GM23338 (cell line): Measurements from ENCODE around the gene SYNPR.

ENCODE experiments used
- CREB1 ChIP-seq: fragments of 250-450 bp; sonication (Bioruptor Pico); IDR thresholded peaks from 2 replicates; pipeline ENCODE4 v1.5.0; 2020; ENCODE audit warnings: low read depth, mild to moderate bottlenecking, moderate library complexity
- CTCF ChIP-seq, 2 experiments: fragments of 200-600 bp in 1 of 2; sonication (generic) in 1 of 2; conservative IDR thresholded peaks; 2 replicates each; pipeline versions ENCODE4 v1.5.1 to v1.6.1; 2016 to 2017; ENCODE audit warnings: antibody characterized with exemption in 2 of 2, low read depth in 2 of 2, mild to moderate bottlenecking in 2 of 2, moderate library complexity in 1 of 2
- EZH2 ChIP-seq: fragments of 200-600 bp; sonication (generic); IDR thresholded peaks from one replicate; pipeline ENCODE4 v1.8.0; 2017; ENCODE audit warnings: antibody characterized with exemption, mild to moderate bottlenecking, low read depth; ENCODE audit not compliant: unreplicated experiment
- EZH2phosphoT487 ChIP-seq: fragments of 200-600 bp; sonication (generic); IDR thresholded peaks from one replicate; pipeline ENCODE4 v1.8.1; 2018; ENCODE audit warnings: antibody characterized with exemption; ENCODE audit not compliant: unreplicated experiment
- JUNB ChIP-seq: IDR thresholded peaks from one replicate; pipeline ENCODE4 v1.6.1; 2016; ENCODE audit warnings: antibody characterized with exemption; ENCODE audit not compliant: unreplicated experiment
- NANOG ChIP-seq: IDR thresholded peaks from 2 replicates; pipeline ENCODE4 v1.6.1; 2016; ENCODE audit warnings: antibody characterized with exemption, borderline replicate concordance
- POLR2AphosphoS5 ChIP-seq: IDR thresholded peaks from 2 replicates; pipeline ENCODE4 v1.6.1; 2016; ENCODE audit warnings: antibody characterized with exemption, low read depth
- STAT1 ChIP-seq: IDR thresholded peaks from one replicate; pipeline ENCODE4 v1.6.1; 2016; ENCODE audit warnings: antibody characterized with exemption; ENCODE audit not compliant: unreplicated experiment
- ZNF114 ChIP-seq: fragments of 250-450 bp; sonication (Bioruptor Pico); IDR thresholded peaks from 2 replicates; pipeline ENCODE4 v1.5.0; 2020; ENCODE audit warnings: mild to moderate bottlenecking, moderate library complexity
- ZNF462 ChIP-seq: fragments of 250-450 bp; sonication (Bioruptor Pico); IDR thresholded peaks from 2 replicates; pipeline ENCODE4 v1.5.0; 2020; ENCODE audit warnings: mild to moderate bottlenecking, moderate library complexity
- TF ChIP-seq, protein P1 (sequence below): IDR thresholded peaks from one replicate; pipeline ENCODE4 v1.6.1; 2018; ENCODE audit warnings: antibody characterized with exemption; ENCODE audit not compliant: unreplicated experiment

GRCh38 chr3:63294332-63294731 is 16.2 kb downstream of the SYNPR start:
- TF ChIP-seq CTCF (conservative IDR thresholded peaks at IDR 0.05; ENCODE audit: low read depth in 2 of 2), result no peak
- no peak for TF ChIP-seq EZH2phosphoT487
- TF ChIP-seq, protein P1, sequence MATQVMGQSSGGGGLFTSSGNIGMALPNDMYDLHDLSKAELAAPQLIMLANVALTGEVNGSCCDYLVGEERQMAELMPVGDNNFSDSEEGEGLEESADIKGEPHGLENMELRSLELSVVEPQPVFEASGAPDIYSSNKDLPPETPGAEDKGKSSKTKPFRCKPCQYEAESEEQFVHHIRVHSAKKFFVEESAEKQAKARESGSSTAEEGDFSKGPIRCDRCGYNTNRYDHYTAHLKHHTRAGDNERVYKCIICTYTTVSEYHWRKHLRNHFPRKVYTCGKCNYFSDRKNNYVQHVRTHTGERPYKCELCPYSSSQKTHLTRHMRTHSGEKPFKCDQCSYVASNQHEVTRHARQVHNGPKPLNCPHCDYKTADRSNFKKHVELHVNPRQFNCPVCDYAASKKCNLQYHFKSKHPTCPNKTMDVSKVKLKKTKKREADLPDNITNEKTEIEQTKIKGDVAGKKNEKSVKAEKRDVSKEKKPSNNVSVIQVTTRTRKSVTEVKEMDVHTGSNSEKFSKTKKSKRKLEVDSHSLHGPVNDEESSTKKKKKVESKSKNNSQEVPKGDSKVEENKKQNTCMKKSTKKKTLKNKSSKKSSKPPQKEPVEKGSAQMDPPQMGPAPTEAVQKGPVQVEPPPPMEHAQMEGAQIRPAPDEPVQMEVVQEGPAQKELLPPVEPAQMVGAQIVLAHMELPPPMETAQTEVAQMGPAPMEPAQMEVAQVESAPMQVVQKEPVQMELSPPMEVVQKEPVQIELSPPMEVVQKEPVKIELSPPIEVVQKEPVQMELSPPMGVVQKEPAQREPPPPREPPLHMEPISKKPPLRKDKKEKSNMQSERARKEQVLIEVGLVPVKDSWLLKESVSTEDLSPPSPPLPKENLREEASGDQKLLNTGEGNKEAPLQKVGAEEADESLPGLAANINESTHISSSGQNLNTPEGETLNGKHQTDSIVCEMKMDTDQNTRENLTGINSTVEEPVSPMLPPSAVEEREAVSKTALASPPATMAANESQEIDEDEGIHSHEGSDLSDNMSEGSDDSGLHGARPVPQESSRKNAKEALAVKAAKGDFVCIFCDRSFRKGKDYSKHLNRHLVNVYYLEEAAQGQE, result no peak
- TF ChIP-seq POLR2AphosphoS5, result no peak
- TF ChIP-seq EZH2, result no peak
- no peak for TF ChIP-seq JUNB
- TF ChIP-seq CREB1 (CRISPR knock-in tag), result no peak
- TF ChIP-seq ZNF462, result no peak
- no peak for TF ChIP-seq NANOG
- TF ChIP-seq ZNF114 (CRISPR knock-in tag), result no peak
- TF ChIP-seq STAT1, result no peak
